VCaP (cell line): ENCODE results near the gene KDR.

Source experiments
- H3K27ac ChIP-seq: fragments of 450-650 bp; 2 replicates; pipeline ENCODE4 v1.5.1; 2017
- CTCF ChIP-seq: fragments of 450-650 bp; conservative IDR thresholded peaks from 2 replicates; pipeline ENCODE4 v1.5.1; 2017; ENCODE audit warnings: mild to moderate bottlenecking, moderate library complexity

Gene KDR

GRCh38 chr4:55032179-55032578 lies 93.2 kb downstream of the KDR start:
- no peak overlapping the region for H3K27ac ChIP-seq
- no peak for TF ChIP-seq CTCF

- H3K27ac ChIP-seq = no peak overlapping the region
- TF ChIP-seq CTCF = no peak
Measured at GRCh38 chr4:55031158-55031557, 94.2 kb downstream of the KDR start.

GRCh38 chr4:55030589-55030988 lies 94.8 kb downstream of the KDR start:
- TF ChIP-seq CTCF = no peak
- no peak overlapping the region for H3K27ac ChIP-seq

- no peak overlapping the region for H3K27ac ChIP-seq
- no peak for TF ChIP-seq CTCF
Measured at GRCh38 chr4:55029821-55030503, 95.4 kb downstream of the KDR start.

- H3K27ac ChIP-seq = no peak overlapping the region
- TF ChIP-seq CTCF = no peak
Measured at GRCh38 chr4:55029321-55029720, 96.1 kb downstream of the KDR start.
